Small intestine (tissue), 7 donors: ENCODE results near the gene FBXL17. TPM values are rescaled to one million over a fixed set of nuclear protein-coding genes. Genes with fewer than 3 reads are reported as not detected.

Source experiments
- DNase-seq, 2 donors: peaks; one replicate each; pipeline versions ENCODE4 v3.0.0 to v3.0.0-alpha.2; 2013
- FAIRE-seq: peaks from 2 replicates; lab custom pipeline; 2012; peaks lifted over from hg19 to GRCh38; lab: Jason Lieb, UNC
- H3K27ac ChIP-seq, 3 donors: one replicate each; pipeline ENCODE4 v1.5.1; 2013; ENCODE audit warnings: low read length in 2 of 3, mild to moderate bottlenecking in 2 of 3, control low read depth in 1 of 3, inconsistent platforms in 1 of 3, low read depth in 1 of 3, moderate library complexity in 1 of 3
- H3K27me3 ChIP-seq, 3 donors: one replicate each; pipeline ENCODE4 v1.6.1; 2013; ENCODE audit warnings: low read length in 3 of 3, inconsistent platforms in 1 of 3; ENCODE audit not compliant: control insufficient read depth in 3 of 3, insufficient read depth in 3 of 3
- H3K36me3 ChIP-seq, 3 donors: one replicate each; pipeline ENCODE4 v1.6.1; 2013; ENCODE audit warnings: low read length in 3 of 3, inconsistent platforms in 1 of 3, low read depth in 1 of 3, mild to moderate bottlenecking in 1 of 3, moderate library complexity in 1 of 3; ENCODE audit not compliant: control insufficient read depth in 3 of 3, insufficient read depth in 2 of 3
- H3K4me1 ChIP-seq, 3 donors: one replicate each; pipeline ENCODE4 v1.6.1; 2013; ENCODE audit warnings: low read length in 2 of 3, inconsistent platforms in 1 of 3, low read depth in 1 of 3, mild to moderate bottlenecking in 1 of 3, moderate library complexity in 1 of 3; ENCODE audit not compliant: control insufficient read depth in 3 of 3, insufficient read depth in 2 of 3
- H3K4me3 ChIP-seq, 3 donors: one replicate each; pipeline ENCODE4 v1.5.1; 2013; ENCODE audit warnings: low read length in 3 of 3, control low read depth in 1 of 3, inconsistent platforms in 1 of 3, low read depth in 1 of 3, mild to moderate bottlenecking in 1 of 3, moderate library complexity in 1 of 3
- H3K9me3 ChIP-seq, 2 donors: one replicate each; pipeline ENCODE4 v1.6.1; 2013; ENCODE audit warnings: low read depth in 1 of 2, low read length in 1 of 2; ENCODE audit not compliant: control insufficient read depth in 2 of 2, insufficient read depth in 1 of 2
- WGBS, 3 donors: extraction: QIAGEN DNeasy Blood & Tissue Kit; methylation state at CpG; one replicate each; pipeline ENCODE4 v1.1.7; 2013; 5-methylcytosine and 5-hydroxymethylcytosine counted together
- polyA plus RNA-seq, 4 donors: library from polyadenylated mRNA; stranded (reverse) in 3 of 4; unstranded in 1 of 4; fragments of 200-250 nt in 3 of 4; fragments of 120-200 nt in 1 of 4; gene quantifications; one replicate each; pipeline versions ENCODE4 v1.2.1 to v1.2.3, GENCODE V29; 2013
- donor health status: healthy with polysubstance abuse.
- donor health status: control.
- donor health status: control.
- donor health status: Bipolar disorder and iron deficiency.
- donor health status: healthy.

FBXL17 gene
- polyA plus RNA-seq, 4 donors, result 5.4 to 20.6 (median 8.3) TPM

DNA sequence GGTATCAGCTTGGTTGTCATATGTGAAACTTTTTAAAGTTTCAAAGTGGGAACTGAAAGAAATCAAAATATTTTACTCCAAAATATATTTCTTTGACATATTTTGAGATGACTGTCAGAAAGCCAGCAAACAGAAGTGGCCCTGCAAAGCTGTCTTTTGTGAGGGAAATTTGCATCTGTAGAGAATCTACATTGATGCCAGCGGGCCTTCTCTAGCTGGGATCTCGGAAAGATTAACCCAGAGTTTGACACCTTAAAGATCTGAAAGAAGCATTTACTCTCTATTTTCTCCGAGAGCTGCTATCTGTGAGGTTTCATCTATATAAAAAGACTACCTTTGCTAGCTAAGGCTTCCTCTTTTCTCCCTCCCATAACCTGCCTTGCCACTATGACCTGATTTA is 303.6 kb downstream of the FBXL17 start:
- no peaks in the 10 kb centered on the region for H3K36me3 ChIP-seq
- DNase-seq (no peak), FAIRE-seq (no peak)
- H3K9me3 ChIP-seq, result peaks cover 0 to 4% of the 10 kb centered on the region in 2 donors
- no peak overlapping the region for H3K4me3 ChIP-seq
- no peaks in the 10 kb centered on the region for H3K27me3 ChIP-seq
- 92 to 100% (median 98%) methylated on average over 3 of the region's 3 CpGs for WGBS, 3 donors
- no peak overlapping the region for H3K27ac ChIP-seq
- no peaks in the 10 kb centered on the region for H3K4me1 ChIP-seq

DNA sequence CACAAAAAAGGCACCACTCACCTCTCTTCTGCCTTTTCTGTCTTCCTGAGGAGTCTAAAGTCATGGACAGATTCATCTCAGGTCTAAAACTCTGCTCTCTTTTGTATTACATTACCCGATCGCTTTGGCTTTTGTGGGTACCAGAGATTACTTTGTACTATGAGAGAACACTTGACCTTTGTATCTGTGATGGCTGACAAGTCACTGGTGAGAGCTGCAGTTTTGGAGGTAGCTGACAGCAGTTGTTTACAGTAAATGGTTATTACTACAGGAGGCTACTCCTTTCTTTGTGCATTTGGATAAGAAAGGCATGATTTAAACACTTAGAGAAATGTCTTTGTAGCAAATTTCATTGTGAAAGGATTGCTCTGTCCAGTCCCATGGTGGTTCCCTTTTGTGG is 307.3 kb downstream of the FBXL17 start:
- WGBS, 3 donors, result 85 to 98% (median 87%) methylated on average over 2 of the region's 2 CpGs
- H3K27me3 ChIP-seq, result no peaks in the 10 kb centered on the region

DNA sequence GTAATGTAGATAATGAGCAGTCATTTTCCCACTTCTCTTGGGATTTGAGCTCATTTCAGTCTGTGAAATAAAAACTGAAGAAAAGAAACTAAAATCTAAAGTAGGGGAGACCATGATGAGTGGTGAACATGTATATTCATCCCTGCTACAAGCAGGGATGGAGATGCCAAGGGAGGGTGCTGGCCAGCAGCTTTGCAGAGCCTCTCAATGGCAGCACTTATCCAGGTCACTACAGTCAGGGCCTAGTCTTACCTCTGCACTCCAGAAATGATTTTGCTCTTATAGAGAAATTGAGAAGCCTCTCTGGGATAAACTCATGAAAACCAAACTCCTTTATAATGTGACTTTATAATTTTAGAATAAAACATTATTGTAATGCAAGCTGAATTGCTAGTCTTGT is 317.6 kb downstream of the FBXL17 start:
- FAIRE-seq, result no peak
- Histone ChIP-seq H3K27ac (no peak overlapping the region), H3K36me3 (no peaks in the 10 kb centered on the region), H3K27me3 (no peaks in the 10 kb centered on the region), H3K4me3 (no peak overlapping the region), H3K4me1 (no peaks in the 10 kb centered on the region), H3K9me3 (no peaks in the 10 kb centered on the region)
- no peak for DNase-seq

More for the DNA sequence above, 307.3 kb downstream of the FBXL17 start:
- H3K9me3 ChIP-seq, result peaks cover 0 to 4% of the 10 kb centered on the region in 2 donors
- H3K4me1 ChIP-seq, result no peaks in the 10 kb centered on the region
- no peak overlapping the region for H3K27ac ChIP-seq
- H3K36me3 ChIP-seq, result no peaks in the 10 kb centered on the region
- FAIRE-seq, result no peak
- no peak overlapping the region for H3K4me3 ChIP-seq
- no peak for DNase-seq

DNA sequence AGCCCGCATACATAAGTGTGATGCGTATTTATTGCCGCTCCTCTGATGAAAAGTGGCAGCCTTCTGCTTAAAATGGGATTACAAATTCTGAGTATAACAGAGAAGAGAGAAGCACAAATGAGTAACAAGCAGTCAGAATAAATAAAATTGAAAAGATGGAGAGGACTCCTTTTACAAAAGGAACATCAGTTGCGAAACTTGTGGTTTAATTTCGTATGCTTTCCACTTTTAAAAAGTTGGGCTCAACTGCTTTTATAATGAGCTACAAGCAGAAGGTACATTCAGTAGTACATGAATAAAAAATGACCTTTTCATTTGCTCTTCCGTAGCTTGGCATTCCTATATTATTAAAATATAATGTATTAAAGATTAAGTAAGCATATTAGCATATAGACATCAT is 320.0 kb downstream of the FBXL17 start:
- Histone ChIP-seq H3K4me1 (no peaks in the 10 kb centered on the region), H3K27me3 (no peaks in the 10 kb centered on the region), H3K27ac (no peak overlapping the region), H3K36me3 (no peaks in the 10 kb centered on the region), H3K4me3 (no peak overlapping the region), H3K9me3 (no peaks in the 10 kb centered on the region)
- 76 to 80% (median 77%) methylated on average over 6 of the region's 6 CpGs for WGBS, 3 donors
- DNase-seq, result no peak
- FAIRE-seq, result no peak

DNA sequence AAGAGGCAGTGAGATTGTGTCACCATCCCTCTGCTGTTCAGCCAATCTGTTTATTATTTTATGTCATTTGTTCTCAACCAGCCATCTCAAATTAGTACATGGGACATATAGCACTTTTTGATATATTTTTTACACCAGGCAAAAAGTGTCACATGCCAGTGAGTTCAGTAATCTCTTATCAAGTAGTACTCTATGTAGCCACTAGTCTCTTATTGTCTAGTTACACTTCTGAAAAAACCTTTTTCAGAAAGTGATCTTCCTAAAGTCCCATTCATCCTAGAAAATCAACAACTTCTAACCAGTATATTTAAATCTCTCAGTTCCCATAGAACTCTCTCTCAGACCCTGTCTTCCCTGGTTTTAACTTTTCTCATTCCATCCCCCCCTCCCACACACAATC is 321.6 kb downstream of the FBXL17 start:
- no peaks in the 10 kb centered on the region for H3K9me3 ChIP-seq
- DNase-seq (no peak), FAIRE-seq (no peak)
- no peak overlapping the region for H3K27ac ChIP-seq
- no peaks in the 10 kb centered on the region for H3K36me3 ChIP-seq
- H3K4me3 ChIP-seq, result no peak overlapping the region
- H3K27me3 ChIP-seq, result no peaks in the 10 kb centered on the region
- no peaks in the 10 kb centered on the region for H3K4me1 ChIP-seq

DNA sequence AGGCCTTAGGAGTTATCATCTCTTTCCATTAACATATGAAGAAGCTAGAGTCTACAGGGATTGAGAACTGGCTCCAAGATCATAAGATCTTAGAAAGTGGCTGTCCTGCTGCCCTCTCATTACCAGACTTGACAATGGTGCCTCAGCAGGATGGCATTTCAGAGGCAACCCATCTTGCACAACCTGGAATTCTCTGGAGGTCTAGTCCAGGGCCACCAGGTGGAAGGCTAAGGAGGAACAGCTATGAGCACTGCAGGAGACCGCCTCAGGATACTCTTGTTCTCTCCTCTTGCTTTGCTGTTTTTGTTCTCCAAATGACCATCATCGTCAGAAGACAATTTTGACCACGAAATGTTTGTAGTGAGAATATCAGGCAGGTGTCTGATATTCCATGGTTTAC is 322.6 kb downstream of the FBXL17 start:
- WGBS, 3 donors, result 94 to 100% (median 95%) methylated on average over 3 of the region's 3 CpGs
- DNase-seq, result no peak
- Histone ChIP-seq H3K27ac (no peak overlapping the region), H3K9me3 (peaks cover 0 to 4% of the 10 kb centered on the region in 2 donors), H3K36me3 (no peaks in the 10 kb centered on the region), H3K4me1 (no peaks in the 10 kb centered on the region), H3K27me3 (no peaks in the 10 kb centered on the region), H3K4me3 (no peak overlapping the region)
- no peak for FAIRE-seq

DNA sequence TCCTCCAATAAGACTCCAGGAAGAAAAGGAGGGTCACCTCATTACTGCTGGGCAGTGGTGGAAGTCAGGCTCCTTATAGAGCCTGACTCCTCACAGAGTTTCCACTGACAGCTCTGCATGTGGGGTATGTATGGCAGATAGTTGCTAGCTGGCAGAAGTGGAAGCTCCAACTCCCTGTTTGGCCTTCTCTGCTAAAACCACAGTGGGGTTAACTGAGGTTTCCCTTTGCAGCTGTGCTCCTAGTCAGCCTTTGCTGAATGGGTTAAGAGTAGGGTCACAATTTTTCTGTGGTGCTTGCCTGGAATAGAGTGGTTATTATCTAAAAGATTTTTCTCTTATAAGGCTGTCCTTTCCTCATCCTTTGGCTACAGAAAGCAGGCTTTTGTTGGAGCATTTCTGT is 327.5 kb downstream of the FBXL17 start:
- no peaks in the 10 kb centered on the region for H3K36me3 ChIP-seq
- no peak overlapping the region for H3K27ac ChIP-seq
- no peak overlapping the region for H3K4me3 ChIP-seq
- H3K4me1 ChIP-seq, result no peaks in the 10 kb centered on the region
- no peak for FAIRE-seq
- peaks cover 0 to 16% of the 10 kb centered on the region in 2 donors for H3K9me3 ChIP-seq
- H3K27me3 ChIP-seq, result no peaks in the 10 kb centered on the region
- DNase-seq, result no peak

DNA sequence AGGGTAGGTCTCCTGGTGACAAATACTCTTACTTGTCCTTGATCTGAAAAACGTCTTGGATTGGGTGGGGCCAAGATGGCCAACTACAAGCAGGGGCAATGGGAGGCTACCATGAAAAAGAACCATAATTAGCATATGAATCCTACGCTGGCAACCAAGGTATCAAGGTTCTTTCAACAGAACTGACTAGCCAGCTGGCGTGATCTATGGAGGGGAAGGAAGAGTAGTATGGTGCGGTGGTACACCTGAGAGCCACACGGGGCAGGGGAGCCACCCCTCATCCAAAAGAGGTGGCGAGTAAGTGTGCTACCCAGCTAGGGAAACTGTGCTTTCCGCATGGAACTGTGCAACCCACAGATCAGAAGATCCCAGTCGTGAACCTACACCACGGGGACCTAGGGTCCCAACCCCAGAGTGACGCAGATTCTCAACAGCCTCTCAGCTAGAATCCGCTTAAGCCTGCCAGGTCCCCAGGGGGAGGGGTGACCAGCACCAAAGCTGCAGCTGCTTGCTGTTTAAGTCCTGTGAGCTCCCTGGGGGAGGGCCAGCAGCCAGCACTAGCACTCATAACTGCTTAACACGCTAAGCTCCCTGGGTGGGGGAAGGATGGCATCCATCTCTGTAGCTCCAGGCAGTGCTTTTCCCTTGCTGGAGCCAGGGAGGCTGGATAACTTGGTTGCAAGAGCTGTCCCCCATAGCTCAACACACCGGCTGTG is 334.8 kb downstream of the FBXL17 start:
- WGBS, 3 donors, result 93% methylated on average over 13 of the region's 13 CpGs

DNA sequence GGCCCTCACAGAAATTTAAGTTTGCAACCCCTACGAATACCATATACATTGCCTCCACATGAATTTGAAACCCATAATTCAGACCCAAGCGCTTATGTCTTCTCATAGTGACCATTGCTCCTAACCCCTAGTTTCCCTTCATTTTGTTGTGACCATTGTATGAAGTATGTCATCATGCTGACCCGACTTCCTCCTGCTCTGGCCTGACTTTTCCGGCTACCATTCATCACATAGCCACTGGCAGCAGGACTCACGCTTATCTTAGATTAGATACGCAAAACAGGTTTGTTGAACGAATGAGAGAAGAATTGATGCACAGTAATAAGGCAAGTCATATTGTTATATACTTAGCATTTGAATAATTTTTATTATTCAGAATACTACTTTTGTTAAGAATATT is 345.4 kb downstream of the FBXL17 start:
- FAIRE-seq (no peak), DNase-seq (no peak)
- Histone ChIP-seq H3K9me3 (no peaks in the 10 kb centered on the region), H3K4me1 (no peaks in the 10 kb centered on the region), H3K27me3 (no peaks in the 10 kb centered on the region), H3K4me3 (no peak overlapping the region), H3K27ac (no peak overlapping the region), H3K36me3 (no peaks in the 10 kb centered on the region)
- WGBS, 3 donors, result 63 to 71% (median 69%) methylated on average over 7 of the region's 7 CpGs

More for the DNA sequence above, 334.8 kb downstream of the FBXL17 start:
- Histone ChIP-seq H3K4me1 (no peaks in the 10 kb centered on the region), H3K9me3 (peaks cover 0 to 14% of the 10 kb centered on the region in 2 donors), H3K27ac (no peak overlapping the region), H3K36me3 (peaks cover 0 to 8% (median 0%) of the 10 kb centered on the region in 3 donors), H3K27me3 (no peaks in the 10 kb centered on the region), H3K4me3 (no peak overlapping the region)
- FAIRE-seq, result no peak
- no peak for DNase-seq
